K562 (cell line): ENCODE results near the gene MAPKAPK3. TPM values are rescaled to one million over a fixed set of nuclear protein-coding genes. Genes with fewer than 3 reads are reported as not detected.

Experiments
- ATF7 ChIP-seq: fragments of 450-650 bp; IDR thresholded peaks from 2 replicates; pipeline ENCODE4 v1.7.1; 2014; ENCODE audit warnings: mild to moderate bottlenecking, moderate library complexity
- CBX2 ChIP-seq: fragments of 200-600 bp; sonication (generic); IDR thresholded peaks from one replicate; pipeline ENCODE4 v1.6.1; 2012; ENCODE audit warnings: mild to moderate bottlenecking, low read length, inconsistent platforms; ENCODE audit not compliant: insufficient read depth, poor library complexity, severe bottlenecking
- CCNT2 ChIP-seq: IDR thresholded peaks from 2 replicates; pipeline ENCODE4 v1.6.1; 2011; ENCODE audit warnings: borderline replicate concordance, low read depth, mild to moderate bottlenecking, moderate library complexity, mixed read lengths, low read length; ENCODE audit not compliant: insufficient read length; ENCODE audit errors: extremely low read depth
- DDX20 ChIP-seq: fragments of 450-650 bp; IDR thresholded peaks from 2 replicates; pipeline ENCODE4 v1.6.1; 2016; ENCODE audit warnings: missing genetic modification characterization, low read depth, mild to moderate bottlenecking, missing compliant biosample characterization, moderate library complexity
- EP300 ChIP-seq: IDR thresholded peaks from 2 replicates; pipeline ENCODE4 v1.6.1; 2012; ENCODE audit warnings: low read length, improper control_type of control experiment
- GMEB1 ChIP-seq: fragments of 250-450 bp; sonication (Bioruptor Pico); IDR thresholded peaks from 2 replicates; pipeline ENCODE4 v1.4.0; 2020; ENCODE audit warnings: mild to moderate bottlenecking
- HINFP ChIP-seq: fragments of 450-650 bp; conservative IDR thresholded peaks from 2 replicates; pipeline ENCODE4 v1.6.1; 2016; ENCODE audit warnings: missing genetic modification characterization, low read depth, mild to moderate bottlenecking, control low read depth, missing compliant biosample characterization
- HMG20B ChIP-seq: fragments of 250-450 bp; sonication (Bioruptor Pico); IDR thresholded peaks from 2 replicates; pipeline ENCODE4 v1.5.0; 2021; ENCODE audit warnings: mild to moderate bottlenecking
- HNRNPUL1 ChIP-seq: fragments of 200-400 bp; formaldehyde crosslinking; IDR thresholded peaks from 2 replicates; pipeline ENCODE4 v1.6.1; 2017; ENCODE audit warnings: low read length
- KAT7 ChIP-seq: sonication (generic); formaldehyde crosslinking; IDR thresholded peaks from 2 replicates; pipeline ENCODE4 v1.8.0; 2022; ENCODE audit warnings: missing genetic modification reagents, mild to moderate bottlenecking, borderline replicate concordance
- LCOR ChIP-seq: sonication (generic); formaldehyde crosslinking; IDR thresholded peaks from 2 replicates; pipeline ENCODE4 v1.8.0; 2022; ENCODE audit warnings: mild to moderate bottlenecking, missing genetic modification reagents
- NFE2 ChIP-seq: IDR thresholded peaks from 2 replicates; pipeline ENCODE4 v1.6.1; 2014; ENCODE audit warnings: antibody characterized with exemption, low read depth
- NR3C1 ChIP-seq: sonication (generic); formaldehyde crosslinking; IDR thresholded peaks from 2 replicates; pipeline ENCODE4 v1.8.1; 2022; ENCODE audit warnings: missing genetic modification reagents
- POLR2AphosphoS5 ChIP-seq: IDR thresholded peaks from 2 replicates; pipeline ENCODE4 v1.6.1; 2011; ENCODE audit warnings: mild to moderate bottlenecking, low read depth, low read length, moderate library complexity; ENCODE audit not compliant: control insufficient read depth, insufficient read depth
- POLR3A ChIP-seq: IDR thresholded peaks from 2 replicates; pipeline ENCODE4 v1.6.1; 2011; ENCODE audit warnings: borderline replicate concordance, mild to moderate bottlenecking, moderate library complexity; ENCODE audit not compliant: insufficient read length, insufficient read depth; ENCODE audit errors: extremely low read depth
- PPARD ChIP-seq: fragments of 250-450 bp; sonication (Bioruptor Pico); IDR thresholded peaks from 2 replicates; pipeline ENCODE4 v1.8.0; 2022; ENCODE audit warnings: inconsistent platforms, mild to moderate bottlenecking, moderate library complexity
- SMARCA5 ChIP-seq: fragments of 450-650 bp; IDR thresholded peaks from 2 replicates; pipeline ENCODE4 v1.6.1; 2016
- SMARCC2 ChIP-seq: fragments of 450-650 bp; IDR thresholded peaks from 2 replicates; pipeline ENCODE4 v1.6.1; 2017; ENCODE audit warnings: antibody characterized with exemption, moderate library complexity, mild to moderate bottlenecking, low read depth
- TARDBP ChIP-seq: fragments of 450-650 bp; IDR thresholded peaks from 2 replicates; pipeline ENCODE4 v1.6.1; 2016
- XRCC4 ChIP-seq: IDR thresholded peaks from one replicate; pipeline ENCODE4 v1.6.1; 2011; ENCODE audit not compliant: insufficient read depth, insufficient read length; ENCODE audit errors: extremely low read depth
- ZNF121 ChIP-seq: sonication (generic); formaldehyde crosslinking; conservative IDR thresholded peaks from 2 replicates; pipeline ENCODE4 v1.8.0; 2022; ENCODE audit warnings: missing genetic modification reagents
- ZNF133 ChIP-seq: fragments of 250-450 bp; sonication (Bioruptor Pico); IDR thresholded peaks from 2 replicates; pipeline ENCODE4 v1.4.0; 2020; ENCODE audit warnings: mild to moderate bottlenecking
- polyA plus RNA-seq, 8 experiments: library from polyadenylated mRNA; depleted of rRNA in 4 of 8; stranded (reverse) in 5 of 8; unstranded in 3 of 8; fragments of >200 nt; fragmentation: Nextera tagmentation in 2 of 8; fragmentation: Illumina TruSeq in 1 of 8; extraction: Ambion mirVana in 2 of 8; extraction: Trizol in 1 of 8; gene quantifications; 2 replicates each; pipeline versions ENCODE4 v1.2.1 to v1.2.3, GENCODE V29; 2011 to 2014; ENCODE audit warnings: inconsistent platforms in 1 of 8, missing spikeins in 1 of 8
- total RNA-seq, 7 experiments: library from RNA; depleted of rRNA in 6 of 7; stranded (reverse); fragments of >200 nt in 6 of 7; fragmentation: Illumina TruSeq in 2 of 7; extraction: Trizol in 2 of 7; gene quantifications; 2 replicates each; pipeline versions ENCODE4 v1.2.1 to v1.2.3, GENCODE V29; 2011 to 2021; ENCODE audit warnings: low replicate concordance in 1 of 7
- TF ChIP-seq, protein P1 (sequence below): IDR thresholded peaks from 2 replicates; pipeline ENCODE4 v1.6.1; 2016; ENCODE audit warnings: missing genetic modification characterization, missing compliant biosample characterization
- TF ChIP-seq, protein P2 (sequence below): sonication (generic); formaldehyde crosslinking; IDR thresholded peaks from 2 replicates; pipeline ENCODE4 v1.8.1; 2023; ENCODE audit warnings: mild to moderate bottlenecking, missing genetic modification reagents, moderate library complexity

MAPKAPK3 gene
- total and polyA plus RNA-seq, 9 of the 15 experiments (the other 6 are each of a cell fraction or from before 2014, with no cell fraction given): 8.0 to 56.4 (median 41.2) TPM

DNA sequence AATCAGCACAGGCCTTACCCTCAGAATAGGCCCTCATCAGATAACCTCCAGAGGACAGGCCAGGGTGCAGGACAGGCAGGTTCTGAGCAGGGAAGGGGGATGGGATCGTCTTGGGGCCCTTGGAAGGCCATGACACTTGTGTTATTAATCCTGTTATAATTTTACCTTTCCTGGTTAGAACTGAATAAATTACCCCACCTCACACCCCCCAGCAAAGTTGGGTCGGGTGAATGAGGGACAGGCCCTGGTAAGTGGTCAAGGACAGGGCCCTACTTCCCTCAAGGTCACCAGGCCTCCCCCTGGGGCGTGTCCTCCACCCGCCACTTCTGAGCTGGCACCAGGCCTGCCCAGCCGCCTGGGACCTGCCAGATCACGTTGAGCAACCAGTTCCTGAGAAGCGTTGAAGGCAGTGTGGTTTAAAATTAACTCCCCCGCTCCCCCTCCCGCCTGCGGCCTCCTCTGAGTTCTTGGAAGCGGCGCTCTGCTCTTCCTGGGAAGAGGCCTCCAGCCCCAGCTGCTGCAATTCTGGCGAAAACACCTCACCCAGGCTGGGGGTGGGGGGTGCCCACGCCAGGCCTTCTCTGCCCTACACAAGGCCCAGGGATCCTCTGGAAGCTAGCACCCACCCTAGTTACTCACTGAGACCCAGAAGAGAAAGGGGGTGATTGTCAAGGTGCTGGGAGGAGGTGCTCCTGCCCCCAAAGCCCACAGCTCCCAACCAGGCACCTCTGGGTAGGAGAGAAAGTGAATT is 15.9 kb upstream of the MAPKAPK3 start (continued):
- no peak for TF ChIP-seq GMEB1
- TF ChIP-seq LCOR (CRISPR knock-in tag): no peak
- peak; percentile 86 for TF ChIP-seq EP300
- peak; percentile 48; the same call in 1 of the 2 replicates for TF ChIP-seq ATF7
- TF ChIP-seq, protein P1, sequence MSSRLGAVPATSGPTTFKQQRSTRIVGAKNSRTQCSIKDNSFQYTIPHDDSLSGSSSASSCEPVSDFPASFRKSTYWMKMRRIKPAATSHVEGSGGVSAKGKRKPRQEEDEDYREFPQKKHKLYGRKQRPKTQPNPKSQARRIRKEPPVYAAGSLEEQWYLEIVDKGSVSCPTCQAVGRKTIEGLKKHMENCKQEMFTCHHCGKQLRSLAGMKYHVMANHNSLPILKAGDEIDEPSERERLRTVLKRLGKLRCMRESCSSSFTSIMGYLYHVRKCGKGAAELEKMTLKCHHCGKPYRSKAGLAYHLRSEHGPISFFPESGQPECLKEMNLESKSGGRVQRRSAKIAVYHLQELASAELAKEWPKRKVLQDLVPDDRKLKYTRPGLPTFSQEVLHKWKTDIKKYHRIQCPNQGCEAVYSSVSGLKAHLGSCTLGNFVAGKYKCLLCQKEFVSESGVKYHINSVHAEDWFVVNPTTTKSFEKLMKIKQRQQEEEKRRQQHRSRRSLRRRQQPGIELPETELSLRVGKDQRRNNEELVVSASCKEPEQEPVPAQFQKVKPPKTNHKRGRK: no peak
- peak; percentile 49 for TF ChIP-seq CCNT2
- no peak for TF ChIP-seq DDX20 (tag)
- TF ChIP-seq, protein P2, sequence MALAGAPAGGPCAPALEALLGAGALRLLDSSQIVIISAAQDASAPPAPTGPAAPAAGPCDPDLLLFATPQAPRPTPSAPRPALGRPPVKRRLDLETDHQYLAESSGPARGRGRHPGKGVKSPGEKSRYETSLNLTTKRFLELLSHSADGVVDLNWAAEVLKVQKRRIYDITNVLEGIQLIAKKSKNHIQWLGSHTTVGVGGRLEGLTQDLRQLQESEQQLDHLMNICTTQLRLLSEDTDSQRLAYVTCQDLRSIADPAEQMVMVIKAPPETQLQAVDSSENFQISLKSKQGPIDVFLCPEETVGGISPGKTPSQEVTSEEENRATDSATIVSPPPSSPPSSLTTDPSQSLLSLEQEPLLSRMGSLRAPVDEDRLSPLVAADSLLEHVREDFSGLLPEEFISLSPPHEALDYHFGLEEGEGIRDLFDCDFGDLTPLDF (CRISPR knock-in tag): no peak
- no peak for TF ChIP-seq ZNF121 (CRISPR knock-in tag)
- TF ChIP-seq CBX2: no peak
- TF ChIP-seq TARDBP: no peak
- TF ChIP-seq SMARCC2: no peak
- TF ChIP-seq HMG20B (CRISPR knock-in tag): no peak
- TF ChIP-seq HINFP: no peak
- no peak for TF ChIP-seq ZNF133
- TF ChIP-seq SMARCA5: no peak
- TF ChIP-seq NR3C1 (CRISPR knock-in tag): no peak
- no peak for TF ChIP-seq POLR3A
- TF ChIP-seq POLR2AphosphoS5: peak; percentile 46; the same call in 1 of the 2 replicates
- TF ChIP-seq NFE2: no peak
- no peak for TF ChIP-seq XRCC4
- no peak for TF ChIP-seq PPARD (CRISPR knock-in tag)
- TF ChIP-seq KAT7 (CRISPR knock-in tag): no peak
- TF ChIP-seq HNRNPUL1: no peak
